Measurements from ENCODE around the gene CADPS. TPM values are rescaled to one million over a fixed set of nuclear protein-coding genes. Genes with fewer than 3 reads are reported as not detected.

CADPS gene
- total RNA-seq, 2 experiments from 2014 or later, result not detected

DNA sequence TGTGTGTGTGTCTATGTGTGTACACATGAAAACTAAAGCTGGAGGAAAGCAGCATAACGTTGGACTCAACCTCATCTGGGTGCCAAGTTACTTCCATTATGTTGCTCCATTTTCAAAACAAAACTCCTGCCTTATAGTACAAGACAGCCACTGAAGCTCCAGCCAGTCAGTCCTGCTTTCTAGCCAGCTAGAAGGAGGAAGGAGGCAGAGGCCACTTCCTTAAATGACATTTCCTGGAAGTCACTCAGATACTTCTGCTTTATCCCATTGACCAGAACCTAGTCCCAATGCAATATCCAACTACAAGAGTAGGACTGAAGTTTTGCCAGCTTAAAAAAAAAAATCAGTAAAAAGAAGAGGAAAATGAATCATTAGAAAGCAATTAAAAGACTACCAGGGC is 31.7 kb downstream of the CADPS start:
- Mint-ChIP-seq H3K4me1 (no peaks in the 10 kb centered on the region), H3K4me3 (no peak overlapping the region), H3K27me3 (no peaks in the 10 kb centered on the region), H3K36me3 (no peaks in the 10 kb centered on the region), H3K9me3 (peaks cover 4% of the 10 kb centered on the region), H3K27ac (no peak overlapping the region)
- DNase-seq, result no peak
- POLR2A ChIA-PET, result no interaction called here
- ATAC-seq (ENCODE audit: low read depth), result no peak

GRCh38 chr3:62839748-62840147 is 35.5 kb downstream of the CADPS start:
- H3K36me3 Mint-ChIP-seq, result no peaks in the 10 kb centered on the region
- no peaks in the 10 kb centered on the region for H3K27me3 Mint-ChIP-seq
- DNase-seq (no peak), ATAC-seq (ENCODE audit: low read depth) (no peak)
- no peak overlapping the region for H3K27ac Mint-ChIP-seq
- no peak overlapping the region for H3K4me3 Mint-ChIP-seq
- peaks cover 2% of the 10 kb centered on the region for H3K4me1 Mint-ChIP-seq
- POLR2A ChIA-PET, result no interaction called here
- H3K9me3 Mint-ChIP-seq, result peaks cover 4% of the 10 kb centered on the region

GRCh38 chr3:62837145-62837787 is 38.0 kb downstream of the CADPS start:
- Mint-ChIP-seq H3K9me3 (peaks cover 2% of the 10 kb centered on the region), H3K4me3 (no peak overlapping the region), H3K27me3 (no peaks in the 10 kb centered on the region), H3K4me1 (peaks cover 2% of the 10 kb centered on the region), H3K27ac (no peak overlapping the region), H3K36me3 (no peaks in the 10 kb centered on the region)
- ATAC-seq (ENCODE audit: low read depth) (no peak), DNase-seq (no peak)
- POLR2A ChIA-PET, result no interaction called here

GRCh38 chr3:62835554-62836236 is 39.5 kb downstream of the CADPS start:
- no peak overlapping the region for H3K4me3 Mint-ChIP-seq
- H3K9me3 Mint-ChIP-seq, result peaks cover 2% of the 10 kb centered on the region
- H3K27ac Mint-ChIP-seq, result no peak overlapping the region
- POLR2A ChIA-PET, result no interaction called here
- no peaks in the 10 kb centered on the region for H3K36me3 Mint-ChIP-seq
- ATAC-seq (ENCODE audit: low read depth), result no peak
- peaks cover 2% of the 10 kb centered on the region for H3K4me1 Mint-ChIP-seq
- no peak for DNase-seq
- H3K27me3 Mint-ChIP-seq, result no peaks in the 10 kb centered on the region

DNA sequence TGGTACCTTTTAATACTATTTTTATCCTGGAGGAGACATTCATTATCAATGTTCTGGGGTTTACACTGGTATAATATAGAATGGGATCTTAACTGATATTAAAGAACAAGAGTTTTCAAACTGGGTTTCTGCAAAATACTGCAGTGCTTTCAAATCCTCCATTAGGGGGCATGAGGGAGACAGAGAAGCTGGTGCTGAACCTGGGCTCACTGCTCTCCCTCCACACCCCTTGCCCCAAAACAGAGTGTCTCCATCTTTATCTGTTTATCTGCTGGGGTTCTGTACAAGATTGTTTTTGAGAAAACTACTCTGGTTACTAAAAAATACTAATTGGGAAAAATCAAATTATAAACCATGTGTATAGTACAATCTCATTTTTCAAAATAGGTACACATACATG is 41.7 kb downstream of the CADPS start:
- no peaks in the 10 kb centered on the region for H3K9me3 Mint-ChIP-seq
- POLR2A ChIA-PET, result no interaction called here
- no peaks in the 10 kb centered on the region for H3K27me3 Mint-ChIP-seq
- H3K4me1 Mint-ChIP-seq, result peaks cover 2% of the 10 kb centered on the region
- H3K36me3 Mint-ChIP-seq, result no peaks in the 10 kb centered on the region
- no peak for DNase-seq
- no peak overlapping the region for H3K4me3 Mint-ChIP-seq
- no peak for ATAC-seq (ENCODE audit: low read depth)
- no peak overlapping the region for H3K27ac Mint-ChIP-seq

DNA sequence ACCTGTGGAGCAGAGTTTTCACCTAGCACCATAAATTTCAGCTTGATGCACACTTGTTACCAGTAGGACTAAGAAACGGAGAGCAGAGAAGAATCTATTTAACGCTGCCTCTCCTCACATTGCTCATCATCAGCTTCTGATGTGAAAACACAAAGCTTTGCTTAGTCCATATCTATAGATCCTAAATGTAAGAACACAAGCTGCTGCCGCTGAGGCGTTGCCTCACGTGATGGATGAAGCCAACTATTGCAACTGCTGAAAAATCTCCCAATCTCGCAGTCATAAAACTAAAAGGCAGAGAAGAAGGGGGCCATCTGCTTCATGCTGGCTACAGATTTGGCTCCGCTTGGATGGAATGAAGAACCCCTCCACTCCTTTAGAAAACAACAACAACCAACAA is 42.7 kb downstream of the CADPS start:
- POLR2A ChIA-PET, result no interaction called here
- H3K27me3 Mint-ChIP-seq, result no peaks in the 10 kb centered on the region

GRCh38 chr3:62830727-62831322 is 44.4 kb downstream of the CADPS start:
- ATAC-seq (ENCODE audit: low read depth), result no peak
- no peak overlapping the region for H3K27ac Mint-ChIP-seq
- H3K4me3 Mint-ChIP-seq, result no peak overlapping the region
- peaks cover under 1% of the 10 kb centered on the region for H3K4me1 Mint-ChIP-seq
- H3K36me3 Mint-ChIP-seq, result no peaks in the 10 kb centered on the region
- DNase-seq, result no peak
- H3K9me3 Mint-ChIP-seq, result no peaks in the 10 kb centered on the region
- POLR2A ChIA-PET, result no interaction called here
- H3K27me3 Mint-ChIP-seq, result no peaks in the 10 kb centered on the region

More for the DNA sequence above, 42.7 kb downstream of the CADPS start:
- Mint-ChIP-seq H3K27ac (no peak overlapping the region), H3K36me3 (no peaks in the 10 kb centered on the region), H3K4me1 (peaks cover 2% of the 10 kb centered on the region), H3K9me3 (no peaks in the 10 kb centered on the region), H3K4me3 (no peak overlapping the region)
- DNase-seq, result no peak
- no peak for ATAC-seq (ENCODE audit: low read depth)

DNA sequence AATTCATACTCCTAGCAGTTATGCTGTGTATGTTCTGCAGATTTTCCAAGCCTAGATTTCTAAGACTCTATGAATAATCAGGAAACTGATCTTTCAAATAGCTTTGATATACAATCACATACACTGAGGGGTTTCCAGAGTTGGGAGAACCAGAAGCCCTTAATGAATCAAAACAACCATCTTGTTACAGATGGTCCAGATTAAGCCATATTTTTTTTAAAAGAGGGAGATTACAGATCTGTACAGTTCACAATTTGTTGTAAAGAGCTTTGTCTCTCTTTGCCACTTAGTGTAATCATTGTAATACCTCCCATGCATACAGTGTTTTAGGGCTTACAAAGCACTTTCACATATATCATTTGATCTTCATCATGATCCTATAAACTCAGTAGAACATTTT is 47.7 kb downstream of the CADPS start:
- no peak overlapping the region for H3K27ac Mint-ChIP-seq
- no peak overlapping the region for H3K4me3 Mint-ChIP-seq
- no peaks in the 10 kb centered on the region for H3K36me3 Mint-ChIP-seq
- no peak for DNase-seq
- no peaks in the 10 kb centered on the region for H3K9me3 Mint-ChIP-seq
- POLR2A ChIA-PET, result no interaction called here
- no peaks in the 10 kb centered on the region for H3K27me3 Mint-ChIP-seq
- no peak for ATAC-seq (ENCODE audit: low read depth)
- H3K4me1 Mint-ChIP-seq, result no peaks in the 10 kb centered on the region

- Mint-ChIP-seq H3K36me3 (no peaks in the 10 kb centered on the region), H3K4me3 (no peak overlapping the region), H3K9me3 (no peaks in the 10 kb centered on the region), H3K27me3 (no peaks in the 10 kb centered on the region), H3K4me1 (no peaks in the 10 kb centered on the region), H3K27ac (no peak overlapping the region)
- ATAC-seq (ENCODE audit: low read depth) (no peak), DNase-seq (no peak)
- POLR2A ChIA-PET, result no interaction called here
Observed at GRCh38 chr3:62824965-62825592, 50.1 kb downstream of the CADPS start.

DNA sequence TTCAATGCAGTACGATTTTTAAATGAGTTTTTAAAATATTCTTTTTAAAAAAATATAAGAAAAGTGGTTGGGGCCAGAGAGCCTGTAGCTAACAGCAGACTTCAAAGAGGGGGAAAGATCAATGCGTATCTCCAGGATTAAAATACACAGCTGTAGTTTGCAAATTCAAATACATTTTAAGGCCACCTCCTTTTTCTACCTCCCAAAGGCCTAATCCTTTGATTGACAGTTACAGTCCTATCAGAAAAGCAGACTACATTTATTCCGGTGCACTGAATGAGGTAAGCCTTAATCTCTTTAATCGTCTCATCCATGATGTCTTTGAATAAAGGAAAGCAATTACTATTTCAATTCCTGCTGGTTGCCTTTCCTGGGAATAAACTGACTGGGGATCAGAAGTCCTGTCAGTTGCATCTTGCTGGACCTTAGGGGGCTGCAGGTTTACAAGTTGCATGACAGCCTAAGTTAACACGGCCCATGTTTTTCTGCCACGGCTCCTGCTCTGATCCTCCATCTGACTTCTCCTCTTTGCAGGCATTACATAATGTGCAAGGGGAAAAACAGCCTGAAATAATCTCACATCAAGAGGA is 51.7 kb downstream of the CADPS start:
- Mint-ChIP-seq H3K27me3 (no peaks in the 10 kb centered on the region), H3K27ac (no peak overlapping the region), H3K4me3 (no peak overlapping the region), H3K36me3 (no peaks in the 10 kb centered on the region), H3K9me3 (no peaks in the 10 kb centered on the region), H3K4me1 (no peaks in the 10 kb centered on the region)
- DNase-seq (no peak), ATAC-seq (ENCODE audit: low read depth) (no peak)
- POLR2A ChIA-PET, result no interaction called here

DNA sequence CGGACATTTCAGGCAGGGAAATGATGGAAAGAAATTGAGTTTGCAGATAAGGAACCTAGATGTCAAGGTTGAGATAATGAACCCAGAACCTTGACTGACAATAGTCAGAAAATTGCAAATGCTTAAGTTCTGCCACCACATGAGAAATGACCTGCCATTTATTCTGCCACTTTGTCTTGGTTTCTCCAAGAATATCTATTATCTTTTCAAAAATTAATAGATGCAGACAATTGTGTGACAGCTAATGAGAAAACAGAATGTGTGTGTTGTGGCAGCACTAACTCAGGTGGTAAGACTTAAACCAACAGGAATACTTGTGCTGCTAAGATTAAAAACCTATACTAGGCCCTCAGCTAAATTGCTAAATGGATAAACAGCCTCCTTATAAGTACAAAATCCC is 52.3 kb downstream of the CADPS start:
- no peaks in the 10 kb centered on the region for H3K9me3 Mint-ChIP-seq
- H3K27ac Mint-ChIP-seq, result no peak overlapping the region
- DNase-seq (no peak), ATAC-seq (ENCODE audit: low read depth) (no peak)
- no peaks in the 10 kb centered on the region for H3K4me1 Mint-ChIP-seq
- H3K4me3 Mint-ChIP-seq, result no peak overlapping the region
- POLR2A ChIA-PET, result no interaction called here
- no peaks in the 10 kb centered on the region for H3K36me3 Mint-ChIP-seq
- no peaks in the 10 kb centered on the region for H3K27me3 Mint-ChIP-seq

- Mint-ChIP-seq H3K9me3 (no peaks in the 10 kb centered on the region), H3K27ac (no peak overlapping the region), H3K27me3 (peaks cover 4% of the 10 kb centered on the region), H3K4me1 (no peaks in the 10 kb centered on the region), H3K36me3 (no peaks in the 10 kb centered on the region), H3K4me3 (no peak overlapping the region)
- no peak for ATAC-seq (ENCODE audit: low read depth)
- POLR2A ChIA-PET, result no interaction called here
- DNase-seq, result no peak
Observed at GRCh38 chr3:62818347-62818746, 56.9 kb downstream of the CADPS start.

DNA sequence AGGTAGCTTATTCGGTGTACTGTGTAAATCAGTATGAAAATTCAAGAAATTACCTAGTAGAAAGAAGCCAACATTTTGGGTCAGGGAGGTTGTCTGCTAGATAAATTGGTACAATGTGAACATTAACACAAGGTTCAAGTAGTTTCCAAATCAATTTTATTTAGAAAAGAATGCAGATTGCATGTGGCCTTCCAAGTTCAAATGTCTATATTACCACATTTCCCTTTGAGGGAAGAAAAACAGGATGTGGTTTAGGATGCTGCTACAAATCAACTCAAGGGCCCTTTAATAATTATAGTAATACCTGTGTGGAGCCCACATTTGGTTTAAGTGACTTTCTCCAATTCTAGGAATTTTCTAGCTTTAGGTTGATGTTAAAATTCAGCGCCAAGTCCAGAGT is 57.5 kb downstream of the CADPS start:
- Mint-ChIP-seq H3K4me1 (no peaks in the 10 kb centered on the region), H3K27me3 (peaks cover 4% of the 10 kb centered on the region), H3K9me3 (no peaks in the 10 kb centered on the region), H3K27ac (no peak overlapping the region), H3K4me3 (no peak overlapping the region), H3K36me3 (no peaks in the 10 kb centered on the region)
- ATAC-seq (ENCODE audit: low read depth) (no peak), DNase-seq (no peak)
- POLR2A ChIA-PET, result no interaction called here

- Mint-ChIP-seq H3K27ac (no peak overlapping the region), H3K27me3 (peaks cover 4% of the 10 kb centered on the region), H3K36me3 (no peaks in the 10 kb centered on the region), H3K4me1 (no peaks in the 10 kb centered on the region), H3K9me3 (no peaks in the 10 kb centered on the region), H3K4me3 (no peak overlapping the region)
- POLR2A ChIA-PET, result no interaction called here
- no peak for ATAC-seq (ENCODE audit: low read depth)
- no peak for DNase-seq
Observed at GRCh38 chr3:62815981-62816380, 59.2 kb downstream of the CADPS start.

Data from activated naive CD8-positive, alpha-beta T cell treated with anti-CD3 and anti-CD28 coated beads, Interleukin-2, amount 10 ng/mL, durations not matched to agents 7 days and 5 days (primary cell).